Activated CD4-positive, alpha-beta T cell treated with anti-CD3 and anti-CD28 coated beads, Interleukin-2, amount 10 ng/mL, durations not matched to agents 24 days and 14 days (primary cell): Measurements from ENCODE around the gene GABRG2. TPM values are rescaled to one million over a fixed set of nuclear protein-coding genes. Genes with fewer than 3 reads are reported as not detected.

ENCODE experiments used
- total RNA-seq: library from RNA; stranded (reverse); gene quantifications from 2 replicates; pipeline ENCODE4 v1.2.3, GENCODE V29; 2022

GABRG2 gene
- total RNA-seq, 1 donor from 2014 or later: not detected

Other genes starting within 250 kb of the GABRG2 start
- gene GABRA1, start 219.7 kb upstream of the GABRG2 start, total RNA-seq: not detected in 2 replicates